Activated T-helper 1 cell treated with anti-CD3 and anti-CD28 coated beads, Interleukin-12 subunit alpha, Interleukin-12 subunit beta, Interleukin-2, Interleukin-4 antibody, amounts not matched to agents 30 ng/mL and 10 ng/mL and 1 ng/mL, durations not matched to agents 14 hours and 24 hours and 36 hours (primary cell): Measurements from ENCODE around the gene CDC42BPG. TPM values are rescaled to one million over a fixed set of nuclear protein-coding genes. Genes with fewer than 3 reads are reported as not detected.
A peak's percentile ranks its signal among the peaks of the same experiment; 100 is the strongest.

Source experiments
- DNase-seq: peaks from one replicate; pipeline ENCODE4 v3.0.0; 2021; ENCODE audit warnings: low spot score
- H3K27ac Mint-ChIP-seq: one replicate; pipeline ENCODE4 v1.8.0; 2021; ENCODE audit warnings: mild to moderate bottlenecking, mixed read lengths
- H3K27me3 Mint-ChIP-seq: one replicate; pipeline ENCODE4 v1.8.0; 2022; ENCODE audit warnings: mild to moderate bottlenecking, moderate library complexity, mixed read lengths; ENCODE audit not compliant: insufficient read depth
- H3K36me3 Mint-ChIP-seq: one replicate; pipeline ENCODE4 v1.8.0; 2021; ENCODE audit warnings: low read depth, mixed read lengths
- H3K4me1 Mint-ChIP-seq: one replicate; pipeline ENCODE4 v1.8.0; 2021; ENCODE audit warnings: low read depth, mixed read lengths
- H3K4me3 Mint-ChIP-seq: one replicate; pipeline ENCODE4 v1.8.0; 2021; ENCODE audit warnings: mild to moderate bottlenecking, moderate library complexity, mixed read lengths
- H3K9me3 Mint-ChIP-seq: one replicate; pipeline ENCODE4 v1.8.0; 2021; ENCODE audit warnings: mixed read lengths
- intact Hi-C: fragments of 100-400 bp; cut with micrococcal nuclease; formaldehyde crosslinking; loops from one replicate; pipeline ENCODE4 v1.15.1; 2024
- total RNA-seq: library from RNA; stranded (reverse); gene quantifications from 2 replicates; pipeline ENCODE4 v1.2.3, GENCODE V29; 2022

The CDC42BPG gene, protein sequence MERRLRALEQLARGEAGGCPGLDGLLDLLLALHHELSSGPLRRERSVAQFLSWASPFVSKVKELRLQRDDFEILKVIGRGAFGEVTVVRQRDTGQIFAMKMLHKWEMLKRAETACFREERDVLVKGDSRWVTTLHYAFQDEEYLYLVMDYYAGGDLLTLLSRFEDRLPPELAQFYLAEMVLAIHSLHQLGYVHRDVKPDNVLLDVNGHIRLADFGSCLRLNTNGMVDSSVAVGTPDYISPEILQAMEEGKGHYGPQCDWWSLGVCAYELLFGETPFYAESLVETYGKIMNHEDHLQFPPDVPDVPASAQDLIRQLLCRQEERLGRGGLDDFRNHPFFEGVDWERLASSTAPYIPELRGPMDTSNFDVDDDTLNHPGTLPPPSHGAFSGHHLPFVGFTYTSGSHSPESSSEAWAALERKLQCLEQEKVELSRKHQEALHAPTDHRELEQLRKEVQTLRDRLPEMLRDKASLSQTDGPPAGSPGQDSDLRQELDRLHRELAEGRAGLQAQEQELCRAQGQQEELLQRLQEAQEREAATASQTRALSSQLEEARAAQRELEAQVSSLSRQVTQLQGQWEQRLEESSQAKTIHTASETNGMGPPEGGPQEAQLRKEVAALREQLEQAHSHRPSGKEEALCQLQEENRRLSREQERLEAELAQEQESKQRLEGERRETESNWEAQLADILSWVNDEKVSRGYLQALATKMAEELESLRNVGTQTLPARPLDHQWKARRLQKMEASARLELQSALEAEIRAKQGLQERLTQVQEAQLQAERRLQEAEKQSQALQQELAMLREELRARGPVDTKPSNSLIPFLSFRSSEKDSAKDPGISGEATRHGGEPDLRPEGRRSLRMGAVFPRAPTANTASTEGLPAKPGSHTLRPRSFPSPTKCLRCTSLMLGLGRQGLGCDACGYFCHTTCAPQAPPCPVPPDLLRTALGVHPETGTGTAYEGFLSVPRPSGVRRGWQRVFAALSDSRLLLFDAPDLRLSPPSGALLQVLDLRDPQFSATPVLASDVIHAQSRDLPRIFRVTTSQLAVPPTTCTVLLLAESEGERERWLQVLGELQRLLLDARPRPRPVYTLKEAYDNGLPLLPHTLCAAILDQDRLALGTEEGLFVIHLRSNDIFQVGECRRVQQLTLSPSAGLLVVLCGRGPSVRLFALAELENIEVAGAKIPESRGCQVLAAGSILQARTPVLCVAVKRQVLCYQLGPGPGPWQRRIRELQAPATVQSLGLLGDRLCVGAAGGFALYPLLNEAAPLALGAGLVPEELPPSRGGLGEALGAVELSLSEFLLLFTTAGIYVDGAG (N-terminal part only)
- total RNA-seq: 0.29 and 0.44 TPM in 2 replicates

DNA sequence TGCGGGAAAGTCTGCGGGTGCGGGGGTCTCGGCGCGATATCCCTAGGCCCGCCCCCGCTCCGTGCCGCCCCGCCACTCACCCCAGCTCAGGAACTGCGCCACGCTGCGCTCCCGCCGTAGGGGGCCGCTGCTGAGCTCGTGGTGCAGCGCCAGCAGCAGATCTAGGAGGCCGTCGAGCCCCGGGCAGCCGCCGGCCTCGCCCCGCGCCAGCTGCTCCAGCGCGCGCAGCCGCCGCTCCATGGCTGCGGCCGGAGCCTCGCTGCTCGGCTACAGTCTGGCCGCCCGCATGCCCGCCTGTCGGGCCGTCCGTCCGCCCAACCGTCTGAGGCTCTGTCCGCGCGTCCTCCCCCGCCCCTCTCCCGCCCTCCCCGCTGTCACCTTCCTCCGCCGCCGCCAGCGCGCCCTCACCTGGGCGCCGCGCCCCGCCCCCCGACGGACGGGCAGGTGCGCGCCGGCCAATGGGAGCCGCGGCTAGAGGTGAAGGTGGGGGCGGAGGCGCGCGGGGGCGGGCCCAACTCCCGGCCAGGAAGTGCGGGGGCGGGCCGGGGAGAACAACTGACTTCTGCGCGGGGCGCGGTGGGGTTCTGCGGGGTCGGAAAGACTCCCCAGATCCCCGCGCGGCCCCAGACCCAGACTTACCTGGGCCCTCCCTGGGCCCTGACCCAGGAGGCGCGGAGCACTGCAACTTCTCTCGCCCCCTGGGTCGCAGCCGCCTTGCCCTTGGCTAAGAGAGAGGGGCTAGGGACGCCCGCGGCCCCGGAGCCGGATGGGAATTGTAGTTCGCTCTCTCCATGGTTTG lies at the start of gene CDC42BPG:
Gene CDC42BPG, minus strand, starts transcription at position 324 of the 799 bp plus-strand sequence. Its CDS starts 84 bp downstream, at position 240.
- Mint-ChIP-seq H3K4me1 (peaks cover 17% of the 10 kb centered on the region), H3K9me3 (no peaks in the 10 kb centered on the region), H3K36me3 (no peaks in the 10 kb centered on the region), H3K27me3 (peaks cover 2% of the 10 kb centered on the region), H3K4me3 (peak within 1 kb of the TSS; percentile 81), H3K27ac (peak within 1 kb of the TSS; percentile 31)
- intact Hi-C loops: loop anchor here (2.0 to 10.0 kb wide), 2 partner anchors 14 to 490 kb away; partner anchors contain the start of gene DPF2
- peak; percentile 51 for DNase-seq

DNA sequence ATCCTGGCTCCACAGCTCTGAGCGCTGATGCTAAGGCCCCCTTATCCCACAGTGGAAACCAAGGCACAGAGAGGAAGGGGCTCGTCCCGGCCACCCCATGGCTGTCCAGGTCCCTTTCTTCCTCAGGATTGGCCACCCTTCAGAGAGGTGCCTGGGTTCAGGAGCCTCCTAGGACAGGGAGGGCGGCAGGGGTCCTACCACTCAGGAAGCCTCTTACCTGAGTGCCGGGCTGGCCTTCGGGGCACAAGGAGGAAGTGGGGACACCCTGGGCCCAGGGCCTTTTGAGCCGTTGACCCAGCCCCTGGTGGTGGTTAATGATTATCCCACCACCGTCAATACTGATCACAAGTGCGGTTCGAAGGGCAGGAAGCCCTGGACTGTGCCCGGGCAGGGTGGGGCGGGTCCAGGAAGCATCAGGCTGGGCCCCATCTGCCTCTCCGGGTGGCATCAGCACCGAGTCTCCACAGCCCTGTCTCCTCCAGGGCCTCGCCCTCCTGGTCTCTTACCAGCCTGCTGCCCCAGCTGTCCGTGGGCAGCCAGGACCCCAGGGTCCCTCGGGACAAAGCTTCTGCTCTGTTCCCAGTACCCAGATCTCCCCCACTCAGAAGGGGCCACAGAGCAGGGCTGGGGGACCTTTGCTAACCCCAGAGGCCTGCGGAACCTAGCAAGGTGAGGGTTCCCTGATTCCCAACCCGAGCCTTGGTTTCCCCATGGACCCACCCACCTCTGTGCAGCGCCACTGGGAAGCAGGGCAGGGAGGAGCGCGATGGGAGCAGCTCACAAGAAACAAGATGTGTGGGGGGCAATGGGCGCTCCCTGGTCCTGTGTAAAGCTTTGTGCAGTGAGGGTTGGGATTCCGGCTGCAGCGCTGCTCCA lies 49.0 kb upstream of the CDC42BPG start:
- no peak for DNase-seq
- no peaks in the 10 kb centered on the region for H3K9me3 Mint-ChIP-seq
- no peaks in the 10 kb centered on the region for H3K27me3 Mint-ChIP-seq
- H3K36me3 Mint-ChIP-seq: peaks cover 18% of the 10 kb centered on the region
- no peak overlapping the region for H3K4me3 Mint-ChIP-seq
- no peak overlapping the region for H3K27ac Mint-ChIP-seq
- no peaks in the 10 kb centered on the region for H3K4me1 Mint-ChIP-seq
- intact Hi-C loops: loop anchor here (1.0 kb wide), 1 partner anchor 46 kb away; no protein-coding TSS in a partner anchor

DNA sequence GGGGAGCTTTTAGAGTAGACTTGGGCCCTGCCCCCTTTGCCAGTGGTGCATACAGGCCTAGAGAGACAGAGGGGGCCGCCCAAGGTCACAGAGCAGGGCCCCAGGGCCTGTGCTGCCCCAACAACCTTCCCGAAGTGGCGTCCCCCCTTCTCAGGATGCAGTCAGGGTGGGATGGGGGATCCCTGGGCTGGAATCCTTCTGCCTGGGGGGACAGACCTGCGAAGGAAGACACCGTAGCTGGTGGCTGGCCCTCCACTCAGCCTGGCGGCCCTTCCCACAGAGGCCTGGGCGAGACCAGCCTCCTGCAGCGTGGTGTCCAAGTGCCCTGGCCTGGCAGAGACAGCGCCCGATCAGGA lies 48.4 kb upstream of the CDC42BPG start:
- intact Hi-C loops: no loop called here
- Mint-ChIP-seq H3K4me1 (peaks cover 6% of the 10 kb centered on the region), H3K36me3 (peaks cover 16% of the 10 kb centered on the region), H3K27ac (no peak overlapping the region), H3K27me3 (no peaks in the 10 kb centered on the region), H3K4me3 (no peak overlapping the region), H3K9me3 (no peaks in the 10 kb centered on the region)
- no peak for DNase-seq

DNA sequence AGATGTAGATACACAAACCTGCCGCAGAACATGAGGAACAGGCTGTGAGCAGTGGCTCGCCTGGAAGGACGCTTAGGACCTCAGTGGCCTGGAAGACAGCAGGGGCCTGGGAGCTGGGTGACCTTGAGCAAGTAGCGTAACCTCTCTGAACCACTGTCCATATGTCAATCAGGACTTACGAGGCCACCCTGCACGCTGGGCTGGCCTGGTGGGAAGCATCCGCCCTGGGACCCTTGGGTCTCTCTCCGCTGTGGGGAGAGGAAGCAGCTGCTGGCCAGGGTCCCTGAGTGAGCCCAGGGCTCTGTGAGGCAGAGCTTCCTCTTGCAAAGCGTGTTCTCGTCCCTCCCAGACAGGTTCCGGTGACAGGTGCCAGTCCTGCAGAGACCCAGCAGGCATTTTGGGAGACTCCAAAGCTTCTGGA lies 48.0 kb upstream of the CDC42BPG start:
- Mint-ChIP-seq H3K36me3 (peaks cover 14% of the 10 kb centered on the region), H3K4me1 (peaks cover 10% of the 10 kb centered on the region), H3K27ac (no peak overlapping the region), H3K4me3 (no peak overlapping the region), H3K9me3 (no peaks in the 10 kb centered on the region), H3K27me3 (no peaks in the 10 kb centered on the region)
- intact Hi-C loops: no loop called here
- DNase-seq: no peak

DNA sequence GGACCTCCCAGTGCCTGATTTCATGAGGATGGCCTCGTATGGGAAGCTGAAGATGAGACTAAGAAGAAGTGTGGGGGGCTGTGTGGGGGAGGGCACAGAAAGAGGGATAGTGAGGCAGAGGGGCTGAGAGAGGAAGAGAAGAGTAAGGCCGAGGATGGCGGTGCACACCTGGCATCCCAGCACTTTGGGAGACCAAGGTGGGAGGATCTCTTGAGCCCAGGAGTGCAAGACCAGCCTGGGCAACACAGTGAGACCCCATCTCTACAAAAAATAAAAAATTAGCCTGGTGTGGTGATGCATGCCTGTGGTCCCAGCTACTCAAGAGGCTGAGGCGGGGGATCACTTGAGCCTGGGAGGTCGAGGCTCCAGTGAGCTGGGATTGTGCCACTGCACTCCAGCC lies 47.4 kb upstream of the CDC42BPG start:
- no peak for DNase-seq
- no peak overlapping the region for H3K4me3 Mint-ChIP-seq
- H3K27ac Mint-ChIP-seq: no peak overlapping the region
- peaks cover 13% of the 10 kb centered on the region for H3K4me1 Mint-ChIP-seq
- intact Hi-C loops: no loop called here
- no peaks in the 10 kb centered on the region for H3K9me3 Mint-ChIP-seq
- H3K27me3 Mint-ChIP-seq: no peaks in the 10 kb centered on the region
- H3K36me3 Mint-ChIP-seq: peaks cover 9% of the 10 kb centered on the region

DNA sequence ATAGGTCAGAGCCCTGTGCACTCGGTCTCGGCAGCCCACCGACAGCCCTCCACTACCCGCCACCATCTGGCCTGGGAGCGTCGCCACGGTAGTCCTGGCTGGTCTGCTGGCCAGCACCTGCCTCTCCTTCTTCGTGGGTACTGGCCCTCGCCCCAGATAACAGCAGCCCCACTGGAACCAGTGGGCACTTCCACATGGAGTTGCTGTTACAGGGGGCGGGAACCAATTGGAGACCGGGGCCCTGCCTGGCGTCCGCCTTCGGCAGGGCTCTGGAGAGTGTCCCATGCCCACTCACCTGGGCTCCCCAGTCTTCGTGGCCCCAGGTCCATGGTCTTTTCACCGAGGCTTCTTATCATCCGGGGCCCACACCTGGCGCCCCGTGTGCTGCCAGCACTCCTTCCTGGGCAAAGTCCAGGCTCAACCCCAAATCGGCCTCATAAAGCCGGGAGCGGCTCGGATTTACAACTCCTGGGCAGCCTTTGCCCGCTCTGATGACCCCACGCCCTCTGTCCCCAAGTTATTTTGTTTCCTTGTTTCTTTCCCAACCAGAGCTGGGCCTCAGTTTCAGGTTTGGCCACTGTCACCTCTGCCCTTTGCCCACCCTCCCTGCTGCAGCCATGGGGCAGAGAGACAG lies 46.9 kb upstream of the CDC42BPG start:
- Mint-ChIP-seq H3K4me1 (peaks cover 13% of the 10 kb centered on the region), H3K9me3 (no peaks in the 10 kb centered on the region), H3K4me3 (no peak overlapping the region), H3K36me3 (peaks cover 9% of the 10 kb centered on the region), H3K27me3 (no peaks in the 10 kb centered on the region), H3K27ac (no peak overlapping the region)
- no peak for DNase-seq
- intact Hi-C loops: no loop called here

DNA sequence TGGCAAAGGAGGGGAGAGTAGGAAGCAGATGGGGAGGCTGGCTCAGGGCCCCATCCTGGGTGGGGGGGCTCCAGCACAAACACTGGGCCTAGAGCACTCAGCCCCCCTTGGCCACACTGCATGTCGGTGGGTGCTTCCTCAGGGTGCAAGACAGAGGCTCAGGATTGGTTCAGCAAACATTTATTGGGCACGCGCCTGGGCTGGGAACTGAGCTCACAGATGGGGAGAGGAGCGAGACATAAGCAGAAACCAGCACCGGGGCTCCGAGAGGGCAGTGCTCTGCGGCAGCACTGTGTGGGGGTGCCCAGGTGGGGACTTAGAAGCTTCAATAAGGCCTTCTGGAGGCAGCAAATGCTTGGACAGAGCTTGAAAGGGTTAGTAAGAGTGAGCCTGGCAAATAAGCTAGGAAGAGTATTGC lies 46.1 kb upstream of the CDC42BPG start:
- Mint-ChIP-seq H3K9me3 (no peaks in the 10 kb centered on the region), H3K27me3 (no peaks in the 10 kb centered on the region), H3K27ac (no peak overlapping the region), H3K4me1 (peaks cover 21% of the 10 kb centered on the region), H3K4me3 (no peak overlapping the region), H3K36me3 (peaks cover 4% of the 10 kb centered on the region)
- no peak for DNase-seq
- intact Hi-C loops: no loop called here

DNA sequence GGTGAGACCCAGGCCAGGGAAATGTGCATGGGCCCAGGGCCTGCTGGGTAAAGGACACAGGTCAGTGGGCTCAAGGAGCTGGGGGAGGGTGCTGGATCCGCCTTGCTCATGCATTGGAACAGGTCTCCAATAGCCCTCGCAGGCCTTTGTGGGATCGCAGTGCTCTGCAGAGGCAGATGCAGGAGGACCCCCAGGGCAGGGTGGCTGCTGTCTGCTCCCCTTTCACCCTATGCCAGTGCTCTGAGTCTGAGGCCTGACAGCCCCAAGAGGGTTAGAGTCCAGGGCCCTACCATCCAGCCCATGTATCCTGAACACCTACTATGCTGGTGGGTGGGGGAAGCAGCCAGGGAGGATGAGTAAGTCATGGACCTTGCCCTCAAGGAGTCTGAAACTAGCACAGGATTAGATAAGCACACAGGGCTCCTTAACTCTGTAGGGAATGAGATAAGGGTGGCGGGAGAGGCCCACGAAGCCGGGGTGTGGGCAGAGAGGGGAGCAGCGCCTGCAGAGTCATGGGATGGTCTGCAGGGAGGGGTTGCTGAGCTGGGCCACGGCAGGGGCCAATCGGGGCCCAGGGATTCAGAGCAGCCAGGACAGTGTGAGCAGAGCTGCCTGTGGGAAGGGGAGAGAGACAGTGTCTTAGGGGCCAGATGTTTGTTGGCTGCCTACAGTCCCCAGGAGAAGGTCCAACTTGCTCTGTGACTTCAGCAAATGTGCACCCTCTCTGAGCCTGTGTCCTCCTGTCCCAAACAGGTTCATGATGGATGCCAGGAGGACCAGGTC lies 44.5 kb upstream of the CDC42BPG start:
- no peak for DNase-seq
- peaks cover 28% of the 10 kb centered on the region for H3K4me1 Mint-ChIP-seq
- no peaks in the 10 kb centered on the region for H3K9me3 Mint-ChIP-seq
- peak overlapping the region; percentile 48 for H3K27ac Mint-ChIP-seq
- H3K27me3 Mint-ChIP-seq: no peaks in the 10 kb centered on the region
- H3K4me3 Mint-ChIP-seq: no peak overlapping the region
- intact Hi-C loops: loop anchor here (1.0 kb wide), 2 partner anchors 11 to 42 kb away; partner anchors contain the start of gene EHD1
- H3K36me3 Mint-ChIP-seq: no peaks in the 10 kb centered on the region

DNA sequence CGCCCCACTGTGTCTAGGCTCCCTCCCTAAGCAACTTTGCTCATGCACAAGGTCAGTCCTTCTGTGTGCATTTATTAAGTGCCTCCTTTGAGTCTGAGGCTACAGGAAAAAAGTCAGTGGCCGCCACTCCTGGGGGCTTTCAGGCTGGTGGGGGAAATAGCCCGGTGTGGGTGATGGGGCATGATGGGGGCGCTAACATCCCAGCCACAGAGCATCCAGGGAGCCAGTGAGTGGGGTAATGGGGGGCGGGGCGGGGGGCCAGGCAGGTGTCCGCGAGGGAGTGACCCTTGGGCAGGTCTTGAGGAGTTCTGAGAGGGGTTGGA lies 43.9 kb upstream of the CDC42BPG start:
- Mint-ChIP-seq H3K27ac (peak overlapping the region; percentile 86), H3K4me3 (peak overlapping the region; percentile 80), H3K9me3 (no peaks in the 10 kb centered on the region), H3K4me1 (peaks cover 28% of the 10 kb centered on the region), H3K27me3 (no peaks in the 10 kb centered on the region), H3K36me3 (no peaks in the 10 kb centered on the region)
- DNase-seq: no peak
- intact Hi-C loops: loop anchor here (1.0 kb wide), 2 partner anchors 10 to 41 kb away; partner anchors contain the start of gene EHD1

DNA sequence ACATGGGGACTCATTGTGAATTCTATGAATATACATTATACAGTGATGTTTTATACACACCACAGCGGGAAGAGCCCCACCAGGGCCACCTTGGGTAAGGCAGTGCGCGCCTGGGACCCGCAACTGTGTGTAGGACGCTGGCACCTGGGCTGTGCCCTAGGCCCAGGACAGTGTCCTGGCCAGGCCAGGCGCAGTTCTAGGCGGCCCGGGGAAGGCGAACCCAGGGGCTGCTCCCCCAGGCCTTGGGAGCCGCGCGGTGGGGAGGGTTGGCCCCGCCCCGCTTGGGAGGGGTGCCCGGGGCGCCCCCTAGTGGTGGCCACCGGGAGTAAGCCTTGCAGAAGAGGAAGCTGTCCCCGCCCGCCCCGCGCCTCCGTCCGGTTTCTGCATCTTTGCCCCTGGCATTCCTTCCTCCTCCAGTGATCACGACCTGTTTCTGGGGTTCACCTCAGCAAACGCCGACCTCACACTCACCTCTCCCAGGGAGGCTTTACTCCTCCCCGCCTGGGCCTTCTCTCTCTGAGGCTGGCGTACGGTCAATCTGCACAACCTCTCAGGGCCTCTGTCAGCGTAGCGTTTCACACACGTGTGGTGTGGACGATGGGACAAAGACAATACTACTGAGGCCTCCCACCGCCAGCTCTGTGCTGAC lies 43.4 kb upstream of the CDC42BPG start:
- H3K36me3 Mint-ChIP-seq: no peaks in the 10 kb centered on the region
- peak overlapping the region; percentile 86 for H3K27ac Mint-ChIP-seq

More for the DNA sequence above, 43.4 kb upstream of the CDC42BPG start:
- Mint-ChIP-seq H3K4me3 (peak overlapping the region; percentile 80), H3K4me1 (peaks cover 28% of the 10 kb centered on the region), H3K9me3 (no peaks in the 10 kb centered on the region), H3K27me3 (no peaks in the 10 kb centered on the region)
- peak; percentile 81 for DNase-seq
- intact Hi-C loops: loop anchor here (1.0 kb wide), 2 partner anchors 10 to 41 kb away; partner anchors contain the start of gene EHD1
